ENCODE results near the gene NEU4.
"Not testable (repeated sequence)": the region's sequence is repeated elsewhere in the genome, so short reads cannot be mapped to it uniquely, and the experiment has no call there.

Gene NEU4

GRCh38 chr2:241814643-241815476, 5.9 kb downstream of the NEU4 start:
- peak; percentile 36 for DNase-seq

- peak; percentile 39 for DNase-seq
Measured at GRCh38 chr2:241815477-241816430, 6.8 kb downstream of the NEU4 start.

GRCh38 chr2:241816431-241817121, 7.6 kb downstream of the NEU4 start:
- DNase-seq, result no peak

- DNase-seq, result peak; percentile 32
Measured at GRCh38 chr2:241817126-241817820, 8.3 kb downstream of the NEU4 start.

GRCh38 chr2:241817821-241818215, 8.8 kb downstream of the NEU4 start:
- DNase-seq, result not testable (repeated sequence)

- no peak for DNase-seq
Measured at GRCh38 chr2:241818229-241818942, 9.4 kb downstream of the NEU4 start.

- DNase-seq, result no peak
Measured at GRCh38 chr2:241818943-241819270, 9.9 kb downstream of the NEU4 start.

GRCh38 chr2:241819947-241820624, 11.1 kb downstream of the NEU4 start:
- peak; percentile 56 for DNase-seq

GRCh38 chr2:241820625-241821384, 11.8 kb downstream of the NEU4 start:
- no peak for DNase-seq

GRCh38 chr2:241821460-241822263, 12.7 kb downstream of the NEU4 start:
- no peak for DNase-seq

- no peak for DNase-seq
Measured at GRCh38 chr2:241822264-241822623, 13.3 kb downstream of the NEU4 start.

GRCh38 chr2:241823531-241824437, 14.8 kb downstream of the NEU4 start:
- DNase-seq, result peak; percentile 64

- DNase-seq, result no peak
Measured at GRCh38 chr2:241827394-241827793, 18.4 kb downstream of the NEU4 start.

GRCh38 chr2:241833101-241833663, 24.2 kb downstream of the NEU4 start:
- no peak for DNase-seq

- DNase-seq, result not testable (repeated sequence)
Measured at GRCh38 chr2:241833756-241834526, 24.9 kb downstream of the NEU4 start.

- DNase-seq, result no peak
Measured at GRCh38 chr2:241834527-241835210, 25.7 kb downstream of the NEU4 start.

- DNase-seq, result no peak
Measured at GRCh38 chr2:241835611-241836010, 26.6 kb downstream of the NEU4 start.

All from DMS53 (cell line).